ENCODE data around the gene NKAIN1. TPM values are rescaled to one million over a fixed set of nuclear protein-coding genes. Genes with fewer than 3 reads are reported as not detected.

Gene NKAIN1
- total and polyA plus RNA-seq, 11 donors: 0.14 to 0.31 (median 0.21) TPM; not detected in 8

GRCh38 chr1:31151402-31151801, 88.3 kb downstream of the NKAIN1 start:
- Histone ChIP-seq H3K4me1 (peaks cover 0 to 11% (median 6%) of the 10 kb centered on the region in 12 donors), H3K27ac (no peak overlapping the region), H3K9me3 (peaks cover 0 to 11% (median 0%) of the 10 kb centered on the region in 12 donors), H3K4me3 (no peak overlapping the region), H3K36me3 (no peaks in the 10 kb centered on the region), H3K27me3 (no peaks in the 10 kb centered on the region)
- intact Hi-C loops (cut with DNase I): loop anchor here in 3 of 10 donors (10.0 kb wide), 3 partner anchors 87 to 187 kb away; partner anchors contain the start of gene PUM1 (in 3 of the 3)
- TF ChIP-seq POLR2A (IDR thresholded peaks at IDR 0.05): no peak
- no peak for TF ChIP-seq CTCF (IDR thresholded peaks at IDR 0.05)
- WGBS, 4 donors: 87 to 91% (median 91%) methylated on average over 3 of the region's 3 CpGs
- ATAC-seq: no peak
- DNase-seq: no peak

GRCh38 chr1:31148409-31148808, 91.3 kb downstream of the NKAIN1 start:
- H3K4me3 ChIP-seq: no peak overlapping the region
- H3K4me1 ChIP-seq: peaks cover 0 to 5% (median 0%) of the 10 kb centered on the region in 12 donors
- TF ChIP-seq POLR2A (IDR thresholded peaks at IDR 0.05): no peak
- no peak for TF ChIP-seq CTCF (IDR thresholded peaks at IDR 0.05)
- H3K27ac ChIP-seq: no peak overlapping the region
- no peaks in the 10 kb centered on the region for H3K36me3 ChIP-seq
- H3K9me3 ChIP-seq: peaks cover 0 to under 1% (median 0%) of the 10 kb centered on the region in 12 donors
- ATAC-seq (no peak), DNase-seq (no peak)
- no peaks in the 10 kb centered on the region for H3K27me3 ChIP-seq
- 85 to 93% (median 91%) methylated on average over 1 of the region's 1 CpG for WGBS, 4 donors
- intact Hi-C loops (cut with DNase I): no loop called here

- Histone ChIP-seq H3K9me3 (no peaks in the 10 kb centered on the region), H3K27me3 (no peaks in the 10 kb centered on the region), H3K36me3 (no peaks in the 10 kb centered on the region), H3K27ac (no peak overlapping the region), H3K4me3 (no peak overlapping the region), H3K4me1 (peaks cover 0 to 5% (median 0%) of the 10 kb centered on the region in 12 donors)
- intact Hi-C loops (cut with DNase I): no loop called here
- DNase-seq: no peak
- 17 to 20% (median 18%) methylated on average over 3 of the region's 3 CpGs for WGBS, 4 donors
- ATAC-seq: peak in 2 of 4 donors; percentile 62 to 72
- TF ChIP-seq POLR2A (IDR thresholded peaks at IDR 0.05) (no peak), CTCF (IDR thresholded peaks at IDR 0.05) (no peak)
These were observed 94.0 kb downstream of the NKAIN1 start for GRCh38 chr1:31145648-31146047.

GRCh38 chr1:31144442-31144841, 95.2 kb downstream of the NKAIN1 start:
- Histone ChIP-seq H3K36me3 (no peaks in the 10 kb centered on the region), H3K27me3 (no peaks in the 10 kb centered on the region), H3K4me3 (no peak overlapping the region), H3K27ac (no peak overlapping the region), H3K4me1 (peaks cover 0 to 5% (median 0%) of the 10 kb centered on the region in 12 donors), H3K9me3 (no peaks in the 10 kb centered on the region)
- intact Hi-C loops (cut with DNase I): no loop called here
- TF ChIP-seq POLR2A (IDR thresholded peaks at IDR 0.05): no peak
- TF ChIP-seq CTCF (IDR thresholded peaks at IDR 0.05): no peak
- no peak for DNase-seq
- no peak for ATAC-seq
- 85 to 91% (median 87%) methylated on average over 8 of the region's 8 CpGs for WGBS, 4 donors

Data from heart left ventricle (tissue), 16 donors.